ENCODE results near the gene ZNF35. TPM values are rescaled to one million over a fixed set of nuclear protein-coding genes. Genes with fewer than 3 reads are reported as not detected.
A peak's percentile ranks its signal among the peaks of the same experiment; 100 is the strongest.

The ZNF35 gene
- total RNA-seq, 4 donors from 2014 or later: 8.3 to 28.1 (median 12.8) TPM

- no peak for TF ChIP-seq CTCF (IDR thresholded peaks at IDR 0.05)
- ATAC-seq (ENCODE audit: low FRiP score): no peak
- no peak for DNase-seq (ENCODE audit: low spot score)
These were observed 32.5 kb downstream of the ZNF35 start for GRCh38 chr3:44680921-44681455.

- DNase-seq (ENCODE audit: low spot score) (no peak), ATAC-seq (ENCODE audit: low FRiP score) (no peak)
- no peak for TF ChIP-seq CTCF (IDR thresholded peaks at IDR 0.05)
These were observed 33.8 kb downstream of the ZNF35 start for GRCh38 chr3:44682182-44682896.

- TF ChIP-seq CTCF (IDR thresholded peaks at IDR 0.05): no peak
- peak; percentile 71 for ATAC-seq (ENCODE audit: low FRiP score)
- DNase-seq (ENCODE audit: low spot score): peak; percentile 31
These were observed 36.7 kb downstream of the ZNF35 start for GRCh38 chr3:44685128-44685800.

- ATAC-seq (ENCODE audit: low FRiP score): no peak
- TF ChIP-seq CTCF (IDR thresholded peaks at IDR 0.05): no peak
These were observed 39.4 kb downstream of the ZNF35 start for GRCh38 chr3:44687898-44688297.

More at GRCh38 chr3:44687898-44688297, 39.4 kb downstream of the ZNF35 start:
- no peak for DNase-seq (ENCODE audit: low spot score)

Other genes starting within 250 kb of the ZNF35 start
- 10 to 100 TPM in 1 of 4 donors, 1 to 10 TPM in 3; 4.6 to 10.1 (median 6.6) TPM for gene ZNF445, start 171.1 kb upstream of the ZNF35 start, total RNA-seq
- gene ZKSCAN7, start 93.5 kb upstream of the ZNF35 start, total RNA-seq: 1 to 10 TPM; 1.8 to 7.6 (median 3.9) TPM
- 1 to 10 TPM; 1.4 to 3.5 (median 1.8) TPM for gene ZNF660, start 63.8 kb upstream of the ZNF35 start, total RNA-seq
- 10 to 100 TPM; 10.2 to 19.7 (median 10.8) TPM for gene ZNF197, start 23.7 kb upstream of the ZNF35 start, total RNA-seq
- 1 to 10 TPM; 3.3 to 7.3 (median 6.0) TPM for gene ZNF502, start 63.9 kb downstream of the ZNF35 start, total RNA-seq
- 1 to 10 TPM; 1.9 to 5.4 (median 2.7) TPM for gene ZNF501, start 80.9 kb downstream of the ZNF35 start, total RNA-seq
- gene KIAA1143, start 112.9 kb downstream of the ZNF35 start, total RNA-seq: 10 to 100 TPM; 16.8 to 26.0 (median 20.7) TPM
- 1 to 10 TPM in 2 of 4 donors, under 1 TPM in 2; 0.44 to 1.7 (median 1.1) TPM for gene KIF15, start 113.1 kb downstream of the ZNF35 start, total RNA-seq
- 10 to 100 TPM in 3 of 4 donors, 1 to 10 TPM in 1; 6.1 to 22.1 (median 18.0) TPM for gene TMEM42, start 213.2 kb downstream of the ZNF35 start, total RNA-seq
- gene TGM4, start 225.9 kb downstream of the ZNF35 start, total RNA-seq: not detected

All from omental fat pad (tissue), 4 donors.